IgD-negative memory B cell (primary cell): ENCODE results near the gene DCAF5. TPM values are rescaled to one million over a fixed set of nuclear protein-coding genes. Genes with fewer than 3 reads are reported as not detected.

Source experiments
- H3K27ac Mint-ChIP-seq, 3 donors: one replicate each; pipeline ENCODE4 v1.8.0; 2020 to 2022; ENCODE audit warnings: mild to moderate bottlenecking in 3 of 3, mixed read lengths in 3 of 3, moderate library complexity in 1 of 3
- H3K27me3 Mint-ChIP-seq: one replicate; pipeline ENCODE4 v1.8.0; 2021; ENCODE audit warnings: mixed read lengths
- H3K36me3 Mint-ChIP-seq: one replicate; pipeline ENCODE4 v1.8.0; 2020; ENCODE audit warnings: mild to moderate bottlenecking, mixed read lengths
- H3K4me1 Mint-ChIP-seq, 3 donors: one replicate each; pipeline ENCODE4 v1.8.0; 2020 to 2022; ENCODE audit warnings: mixed read lengths in 3 of 3, mild to moderate bottlenecking in 1 of 3
- H3K4me3 Mint-ChIP-seq, 4 donors: one replicate each; pipeline ENCODE4 v1.8.0; 2020 to 2022; ENCODE audit warnings: mild to moderate bottlenecking in 4 of 4, mixed read lengths in 4 of 4, moderate library complexity in 3 of 4
- H3K9me3 Mint-ChIP-seq, 3 donors: one replicate each; pipeline ENCODE4 v1.8.0; 2020 to 2021; ENCODE audit warnings: mixed read lengths in 3 of 3, mild to moderate bottlenecking in 1 of 3
- polyA plus RNA-seq: library from polyadenylated mRNA; unstranded; fragments of 300-500 nt; fragmentation: Illumina TruSeq; gene quantifications from one replicate; pipeline ENCODE4 v1.2.3, GENCODE V29; 2021

The DCAF5 gene
- polyA plus RNA-seq, 1 donor from 2014 or later, result 57.9 TPM

DNA sequence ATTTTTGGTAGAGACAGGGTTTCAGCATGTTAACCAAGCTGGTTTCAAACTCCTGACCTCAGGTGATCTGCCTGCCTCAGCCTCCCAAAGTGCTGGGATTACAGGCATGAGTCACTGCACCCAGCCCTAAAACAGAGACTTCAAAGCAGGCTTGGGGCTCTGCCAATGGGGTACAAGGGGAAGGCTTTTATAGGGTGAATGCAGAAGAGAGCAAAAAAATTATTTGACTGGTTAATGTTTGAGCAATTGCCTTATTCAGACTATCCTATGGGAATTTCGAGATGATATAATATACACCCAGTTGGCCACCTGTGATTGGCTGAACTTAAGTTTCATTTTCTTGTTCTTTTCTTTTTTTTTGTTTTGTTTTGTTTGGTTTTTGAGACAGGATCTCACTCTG lies 142.3 kb downstream of the DCAF5 start:
- Mint-ChIP-seq H3K27ac (no peak overlapping the region), H3K27me3 (peaks cover 2% of the 10 kb centered on the region), H3K9me3 (peaks cover 0 to 2% (median 0%) of the 10 kb centered on the region in 3 donors), H3K4me3 (no peak overlapping the region), H3K36me3 (no peaks in the 10 kb centered on the region), H3K4me1 (no peaks in the 10 kb centered on the region)

DNA sequence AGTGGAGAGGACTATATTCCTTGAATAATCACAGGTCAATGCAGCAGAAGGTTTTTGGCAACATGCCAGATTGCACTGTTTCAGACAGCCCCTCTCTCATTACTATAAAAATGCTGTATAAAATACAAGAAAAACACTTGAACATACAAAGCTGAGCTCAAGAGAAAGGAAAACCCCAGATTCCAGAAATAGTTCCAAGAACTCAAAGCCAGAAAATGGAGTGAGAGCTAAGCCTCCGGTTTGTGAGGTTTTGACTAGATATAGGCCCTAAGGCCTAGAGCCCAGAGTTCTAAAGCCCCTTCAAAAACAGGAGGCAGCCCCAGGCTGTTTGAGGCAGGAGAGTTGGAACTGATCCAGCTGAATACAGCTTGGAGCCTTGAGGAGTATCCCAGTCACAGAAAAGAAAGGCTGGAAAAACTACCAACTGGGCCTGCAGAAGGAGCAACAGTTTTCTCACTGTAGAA lies 144.5 kb downstream of the DCAF5 start:
- Mint-ChIP-seq H3K36me3 (no peaks in the 10 kb centered on the region), H3K27ac (no peak overlapping the region), H3K27me3 (peaks cover 12% of the 10 kb centered on the region), H3K4me1 (no peaks in the 10 kb centered on the region), H3K9me3 (peaks cover 0 to 3% (median 2%) of the 10 kb centered on the region in 3 donors), H3K4me3 (no peak overlapping the region)

DNA sequence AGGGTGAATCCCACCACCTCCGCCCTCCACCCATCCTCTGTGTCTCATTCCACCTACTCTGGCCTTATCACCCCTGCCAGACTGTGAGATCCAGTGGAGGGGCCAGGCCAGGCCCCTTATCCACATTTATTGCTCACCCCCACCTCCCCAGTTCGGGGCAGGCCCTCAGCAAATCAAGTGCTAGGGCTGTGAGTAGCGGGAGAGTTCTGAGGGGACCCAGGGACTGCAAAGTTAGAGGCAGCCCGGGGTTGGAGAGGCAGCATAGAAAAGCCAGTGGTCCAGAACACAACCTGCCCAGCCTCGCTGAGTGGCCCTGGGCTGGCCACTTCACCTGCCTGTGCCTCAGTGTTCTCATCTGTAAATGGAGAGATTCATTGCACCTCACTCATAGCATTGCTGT lies 146.6 kb downstream of the DCAF5 start:
- H3K27ac Mint-ChIP-seq, result no peak overlapping the region

DNA sequence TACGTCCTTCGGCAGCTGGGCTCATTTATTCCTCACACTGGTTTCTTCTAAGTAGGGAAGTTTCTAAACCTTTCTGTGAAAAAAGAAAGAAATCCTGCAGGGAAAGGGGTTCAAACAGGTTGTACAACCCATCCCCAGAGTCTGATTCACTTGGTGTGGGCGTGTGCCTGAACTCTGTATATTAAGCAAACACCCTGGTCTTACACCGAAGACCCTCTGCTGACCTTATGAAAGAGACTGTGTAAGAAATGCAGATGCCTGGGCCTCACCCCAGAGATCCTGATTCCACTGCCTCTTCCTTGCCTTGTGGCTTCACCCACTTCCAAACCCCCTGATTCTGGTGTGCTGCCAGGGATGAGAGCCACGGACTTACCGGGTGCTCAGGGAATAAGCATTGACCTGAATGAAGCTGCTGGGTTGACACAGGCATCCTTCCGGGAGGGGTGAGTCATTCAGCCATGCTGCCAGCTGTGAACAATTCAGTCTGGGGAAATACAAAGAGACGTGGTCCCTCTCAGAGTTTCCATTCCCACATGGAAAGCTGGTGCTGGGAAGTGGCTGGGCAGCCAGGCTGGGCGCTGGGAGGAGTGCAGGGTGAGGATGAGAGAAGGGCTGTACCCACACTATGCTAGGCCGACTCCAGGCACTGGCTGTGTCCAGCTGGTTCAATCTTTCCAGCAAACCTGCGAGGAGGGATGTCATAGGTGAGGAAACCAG lies 147.3 kb downstream of the DCAF5 start:
- Mint-ChIP-seq H3K4me1 (no peaks in the 10 kb centered on the region), H3K27me3 (peaks cover 19% of the 10 kb centered on the region), H3K4me3 (no peak overlapping the region), H3K27ac (no peak overlapping the region), H3K36me3 (peaks cover 2% of the 10 kb centered on the region), H3K9me3 (peaks cover 0 to 6% (median 2%) of the 10 kb centered on the region in 3 donors)

More for the DNA sequence above, 146.6 kb downstream of the DCAF5 start:
- no peak overlapping the region for H3K4me3 Mint-ChIP-seq
- H3K36me3 Mint-ChIP-seq, result no peaks in the 10 kb centered on the region
- H3K4me1 Mint-ChIP-seq, result no peaks in the 10 kb centered on the region
- H3K9me3 Mint-ChIP-seq, result peaks cover 0 to 6% (median 2%) of the 10 kb centered on the region in 3 donors
- H3K27me3 Mint-ChIP-seq, result peaks cover 17% of the 10 kb centered on the region

DNA sequence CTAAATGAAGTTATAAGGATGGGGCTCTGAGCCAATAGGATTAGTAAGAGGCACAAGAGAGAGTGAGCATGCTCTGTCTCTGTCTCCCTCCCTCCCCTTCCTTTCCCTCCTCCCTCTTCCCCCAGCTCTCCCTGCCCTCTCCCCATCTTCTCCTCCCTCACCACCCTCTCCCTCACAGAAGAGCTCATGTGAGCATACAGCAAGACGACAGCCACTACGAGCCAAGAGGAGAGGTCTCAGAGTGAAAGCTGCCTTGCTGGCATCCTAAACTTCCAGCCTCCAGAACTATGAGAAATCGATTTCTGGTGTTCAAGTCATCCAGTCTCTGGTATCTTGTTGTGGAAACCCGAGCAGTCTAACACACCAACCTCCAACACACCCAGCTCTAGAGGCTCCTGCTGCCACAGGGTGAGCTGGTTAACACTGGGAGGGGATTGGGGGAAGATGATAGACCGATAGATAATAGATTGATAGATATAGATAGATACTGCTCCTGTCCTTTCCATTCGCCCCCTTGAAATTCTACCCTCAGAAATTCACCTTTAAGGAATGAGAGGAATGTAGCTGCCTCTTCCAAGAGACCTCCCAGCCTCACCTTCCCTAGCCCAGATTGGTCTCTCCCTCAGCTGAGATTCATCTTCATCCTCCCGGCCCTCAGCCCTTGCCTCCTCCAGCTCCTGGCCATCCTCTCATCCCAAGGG lies 148.0 kb downstream of the DCAF5 start:
- H3K4me3 Mint-ChIP-seq, result no peak overlapping the region
- H3K27ac Mint-ChIP-seq, result no peak overlapping the region

DNA sequence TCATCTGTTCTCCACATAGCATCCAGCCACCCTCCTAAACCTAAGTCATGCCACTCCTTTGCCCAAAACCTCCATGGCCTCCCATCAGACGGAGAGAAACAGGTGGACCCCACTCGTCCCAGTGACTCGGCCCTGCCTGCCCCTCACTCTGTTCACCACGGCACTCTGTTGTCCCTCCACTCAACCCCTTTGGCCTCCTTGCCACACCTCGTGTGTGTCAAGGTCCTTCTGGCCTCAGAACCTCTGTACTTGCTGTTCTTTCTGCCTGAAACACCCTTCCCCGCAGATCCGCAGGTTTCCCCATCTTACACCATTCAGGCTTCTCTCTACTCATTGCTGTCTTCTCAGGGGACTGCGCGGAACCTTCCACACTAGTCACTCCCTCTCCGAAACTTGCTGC lies 149.3 kb downstream of the DCAF5 start:
- Mint-ChIP-seq H3K9me3 (peaks cover 0 to 6% (median 0%) of the 10 kb centered on the region in 3 donors), H3K27me3 (peaks cover 21% of the 10 kb centered on the region), H3K4me3 (peak overlapping the region in 1 of 4 donors; percentile 64), H3K27ac (no peak overlapping the region), H3K36me3 (peaks cover 2% of the 10 kb centered on the region), H3K4me1 (no peaks in the 10 kb centered on the region)

More for the DNA sequence above, 148.0 kb downstream of the DCAF5 start:
- H3K36me3 Mint-ChIP-seq, result peaks cover 2% of the 10 kb centered on the region
- H3K27me3 Mint-ChIP-seq, result peaks cover 19% of the 10 kb centered on the region
- H3K9me3 Mint-ChIP-seq, result peaks cover 0 to 6% (median 2%) of the 10 kb centered on the region in 3 donors
- H3K4me1 Mint-ChIP-seq, result no peaks in the 10 kb centered on the region

DNA sequence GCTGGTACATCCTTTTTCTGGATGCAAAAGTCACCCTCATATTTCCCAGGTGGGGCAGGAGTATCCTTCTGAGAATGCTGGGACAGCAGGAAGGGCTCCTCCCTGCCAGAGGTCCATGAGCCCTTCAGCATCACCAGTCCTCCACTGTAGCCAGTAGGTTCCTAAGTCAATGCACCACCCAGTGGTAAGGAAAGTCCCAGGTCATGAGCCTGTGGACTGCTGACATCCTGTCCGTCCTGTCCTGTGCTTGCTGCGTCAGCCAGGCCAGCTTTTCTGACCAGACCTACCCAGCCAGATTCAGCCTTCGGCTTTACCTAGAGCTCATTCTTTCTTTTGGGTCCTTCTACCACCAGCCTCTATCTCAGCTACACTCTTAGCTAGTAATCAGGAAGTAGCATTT lies 150.8 kb downstream of the DCAF5 start:
- no peak overlapping the region for H3K27ac Mint-ChIP-seq
- H3K27me3 Mint-ChIP-seq, result peaks cover 21% of the 10 kb centered on the region
- H3K4me3 Mint-ChIP-seq, result no peak overlapping the region
- H3K4me1 Mint-ChIP-seq, result no peaks in the 10 kb centered on the region
- peaks cover 0 to 6% (median 0%) of the 10 kb centered on the region in 3 donors for H3K9me3 Mint-ChIP-seq
- H3K36me3 Mint-ChIP-seq, result peaks cover 2% of the 10 kb centered on the region

DNA sequence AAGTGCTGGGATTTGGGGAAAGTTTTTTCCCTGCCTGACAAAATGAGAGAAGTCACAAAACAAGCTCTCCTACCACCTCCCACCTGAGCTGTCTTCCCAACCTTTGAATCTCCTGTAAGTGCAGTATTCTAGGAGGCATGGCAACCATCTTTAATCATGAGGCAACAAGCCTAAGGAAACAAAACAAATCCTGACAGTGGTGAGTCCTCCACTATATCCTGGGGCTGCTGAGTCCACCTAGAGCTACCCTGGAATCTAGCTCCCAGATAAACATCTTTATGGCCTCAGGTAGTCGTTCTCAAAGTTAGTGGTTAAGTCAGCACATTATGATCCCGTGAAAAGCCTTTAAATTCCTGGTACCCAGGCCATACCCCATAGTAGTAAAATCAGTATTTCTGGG lies 151.5 kb downstream of the DCAF5 start:
- Mint-ChIP-seq H3K4me3 (no peak overlapping the region), H3K4me1 (no peaks in the 10 kb centered on the region), H3K36me3 (peaks cover 2% of the 10 kb centered on the region), H3K27ac (no peak overlapping the region), H3K27me3 (peaks cover 21% of the 10 kb centered on the region), H3K9me3 (peaks cover 0 to 6% (median 0%) of the 10 kb centered on the region in 3 donors)

Other genes with a start within 250 kb of the DCAF5 start
- gene ACTN1, start 173.8 kb downstream of the DCAF5 start, polyA plus RNA-seq, result 4.2 TPM
- 7.5 TPM for gene EXD2, start 38.4 kb upstream of the DCAF5 start, polyA plus RNA-seq
- gene GALNT16, start 107.0 kb upstream of the DCAF5 start, polyA plus RNA-seq, result not detected
- 72.1 TPM for gene ERH, start 245.2 kb upstream of the DCAF5 start, polyA plus RNA-seq
- gene SLC39A9, start 245.6 kb upstream of the DCAF5 start, polyA plus RNA-seq, result 14.7 TPM